H1 (cell line): Measurements from ENCODE around the gene TSHR. TPM values are rescaled to one million over a fixed set of nuclear protein-coding genes. Genes with fewer than 3 reads are reported as not detected.
"Not testable (repeated sequence)": the region's sequence is repeated elsewhere in the genome, so short reads cannot be mapped to it uniquely, and the experiment has no call there.

Experiments
- CTCF ChIA-PET: fragments of 300-600 bp; sonication (Branson Sonifier 250); formaldehyde crosslinking; loops from one replicate; lab custom pipeline; 2021; ENCODE audit not compliant: partially characterized antibody; lab: Charles Lee
- POLR2A ChIA-PET: fragments of 300-600 bp; sonication (Branson Sonifier 250); formaldehyde crosslinking; loops from one replicate; lab custom pipeline; 2021; ENCODE audit warnings: inconsistent platforms; ENCODE audit not compliant: partially characterized antibody; lab: Charles Lee
- DNase-seq, 2 experiments: peaks; one replicate each; pipeline versions ENCODE4 v3.0.0 to v3.0.0-alpha.2; 2010 to 2022; ENCODE audit warnings: low spot score in 2 of 2, low read depth in 1 of 2, mixed read lengths in 1 of 2
- FAIRE-seq: peaks from 2 replicates; lab custom pipeline; 2011; peaks lifted over from hg19 to GRCh38; lab: Jason Lieb, UNC
- H2AFZ ChIP-seq: 2 replicates; pipeline ENCODE4 v1.8.1; 2012; ENCODE audit warnings: low read length, inconsistent platforms
- H2AK5ac ChIP-seq: 2 replicates; pipeline ENCODE4 v1.6.1; 2013; ENCODE audit warnings: low read depth, low read length
- H2BK120ac ChIP-seq: replicated peaks from 2 replicates; pipeline ENCODE3; 2013; ENCODE audit warnings: low read depth, low read length, inconsistent platforms
- H2BK12ac ChIP-seq: 2 replicates; pipeline ENCODE4 v1.6.1; 2013; ENCODE audit warnings: low read depth, low read length
- H2BK15ac ChIP-seq: 2 replicates; pipeline ENCODE4 v1.6.1; 2013; ENCODE audit warnings: low read length
- H2BK20ac ChIP-seq: 2 replicates; pipeline ENCODE4 v1.6.1; 2013; ENCODE audit warnings: low read length
- H2BK5ac ChIP-seq: 2 replicates; pipeline ENCODE4 v1.6.1; 2013; ENCODE audit warnings: low read depth, low read length
- H3K14ac ChIP-seq: 2 replicates; pipeline ENCODE4 v1.6.1; 2013; ENCODE audit warnings: inconsistent platforms; ENCODE audit not compliant: insufficient read length
- H3K18ac ChIP-seq: 2 replicates; pipeline ENCODE4 v1.6.1; 2013; ENCODE audit warnings: low read length; ENCODE audit errors: extremely low read depth
- H3K23ac ChIP-seq: 2 replicates; pipeline ENCODE4 v1.6.1; 2013; ENCODE audit warnings: inconsistent platforms; ENCODE audit not compliant: insufficient read length
- H3K23me2 ChIP-seq: 2 replicates; pipeline ENCODE4 v1.6.1; 2013; ENCODE audit warnings: low read depth, low read length
- H3K27ac ChIP-seq: 2 replicates; pipeline ENCODE4 v1.6.1; 2011; ENCODE audit warnings: low read depth, low read length, inconsistent platforms
- H3K27me3 ChIP-seq, 4 experiments: replicated peaks in 1 of 4; 1 replicate in 1 of 4; 2 replicates in 3 of 4; pipeline versions ENCODE4 v1.6.1 to v1.8.1; 2011 to 2013; ENCODE audit warnings: low read length in 3 of 4, mild to moderate bottlenecking in 3 of 4, inconsistent platforms in 2 of 4, mixed read lengths in 2 of 4, moderate library complexity in 1 of 4; ENCODE audit not compliant: control insufficient read depth in 3 of 4, insufficient read depth in 3 of 4; ENCODE audit errors: extremely low read depth in 1 of 4
- H3K36me3 ChIP-seq, 4 experiments: 2 replicates each; pipeline versions ENCODE4 v1.6.1 to v1.8.1; 2011 to 2013; ENCODE audit warnings: mild to moderate bottlenecking in 4 of 4, low read length in 3 of 4, moderate library complexity in 2 of 4, control low read depth in 1 of 4, inconsistent platforms in 1 of 4; ENCODE audit not compliant: insufficient read depth in 4 of 4, control insufficient read depth in 2 of 4
- H3K4ac ChIP-seq: replicated peaks from 2 replicates; pipeline ENCODE3; 2013; ENCODE audit warnings: low read length, low read depth, mixed read lengths, inconsistent platforms; ENCODE audit not compliant: insufficient read length
- H3K4me1 ChIP-seq, 4 experiments: replicated peaks in 1 of 4; 1 replicate in 1 of 4; 2 replicates in 3 of 4; pipeline versions ENCODE4 v1.6.1 to v1.8.1; 2011 to 2013; ENCODE audit warnings: low read length in 3 of 4, inconsistent platforms in 2 of 4, mixed read lengths in 1 of 4; ENCODE audit not compliant: insufficient read depth in 4 of 4, control insufficient read depth in 3 of 4
- H3K4me2 ChIP-seq, 2 experiments: 2 replicates each; pipeline versions ENCODE4 v1.6.1 to v1.8.1; 2011 to 2013; ENCODE audit warnings: low read depth in 2 of 2, low read length in 2 of 2, control low read depth in 1 of 2, inconsistent platforms in 1 of 2, mild to moderate bottlenecking in 1 of 2; ENCODE audit not compliant: insufficient read depth in 1 of 2
- H3K4me3 ChIP-seq, 4 experiments: fragments of 200-600, 300-600 bp in 1 of 4; sonication (generic), shearing (Covaris generic), sonication (Bioruptor Twin) in 1 of 4; 2 replicates each; pipeline versions ENCODE4 v1.5.1 to v1.8.1; 2011 to 2016; ENCODE audit warnings: low read length in 4 of 4, low read depth in 3 of 4, control low read depth in 2 of 4, inconsistent platforms in 2 of 4, mild to moderate bottlenecking in 2 of 4, mixed read lengths in 1 of 4, moderate library complexity in 1 of 4; ENCODE audit not compliant: insufficient read depth in 2 of 4; ENCODE audit errors: extremely low read depth in 1 of 4
- H3K56ac ChIP-seq: replicated peaks from 2 replicates; pipeline ENCODE3; 2013; ENCODE audit warnings: low read depth, mild to moderate bottlenecking, mixed read lengths, low read length, inconsistent platforms; ENCODE audit not compliant: insufficient read length
- H3K79me1 ChIP-seq: 2 replicates; pipeline ENCODE4 v1.6.1; 2013; ENCODE audit warnings: low read depth, low read length, control low read depth
- H3K79me2 ChIP-seq, 2 experiments: 2 replicates each; pipeline versions ENCODE4 v1.6.1 to v1.8.1; 2012 to 2013; ENCODE audit warnings: low read length in 2 of 2, mild to moderate bottlenecking in 2 of 2, inconsistent platforms in 1 of 2; ENCODE audit not compliant: insufficient read depth in 2 of 2, control insufficient read depth in 1 of 2
- H3K9ac ChIP-seq, 4 experiments: replicated peaks in 1 of 4; 1 replicate in 1 of 4; 2 replicates in 3 of 4; pipeline versions ENCODE4 v1.6.1 to v1.8.1; 2011 to 2013; ENCODE audit warnings: low read depth in 3 of 4, low read length in 3 of 4, control low read depth in 2 of 4, mild to moderate bottlenecking in 2 of 4, moderate library complexity in 2 of 4, inconsistent platforms in 1 of 4; ENCODE audit errors: extremely low read depth in 1 of 4
- H3K9me3 ChIP-seq, 2 experiments: 2 replicates each; pipeline versions ENCODE4 v1.6.1 to v1.8.1; 2012 to 2013; ENCODE audit warnings: mild to moderate bottlenecking in 2 of 2, moderate library complexity in 2 of 2, control low read depth in 1 of 2, inconsistent platforms in 1 of 2, low read depth in 1 of 2, low read length in 1 of 2, mixed read lengths in 1 of 2; ENCODE audit not compliant: insufficient read depth in 2 of 2
- H4K20me1 ChIP-seq, 2 experiments: replicated peaks in 1 of 2; 2 replicates each; pipeline versions ENCODE3 to v1.8.1; 2011 to 2013; ENCODE audit warnings: inconsistent platforms in 2 of 2, low read length in 2 of 2, mild to moderate bottlenecking in 1 of 2; ENCODE audit not compliant: insufficient read depth in 2 of 2, control insufficient read depth in 1 of 2
- H4K5ac ChIP-seq: 2 replicates; pipeline ENCODE4 v1.6.1; 2013; ENCODE audit warnings: low read length, low read depth, mixed read lengths, inconsistent platforms; ENCODE audit not compliant: insufficient read length
- H4K8ac ChIP-seq: 2 replicates; pipeline ENCODE4 v1.8.0; 2013; ENCODE audit warnings: mild to moderate bottlenecking, moderate library complexity, low read length, inconsistent platforms; ENCODE audit not compliant: insufficient read depth; ENCODE audit errors: extremely low read depth
- H4K91ac ChIP-seq: replicated peaks from 2 replicates; pipeline ENCODE3; 2013; ENCODE audit warnings: low read length, mixed read lengths, inconsistent platforms; ENCODE audit not compliant: insufficient read length
- WGBS, 2 experiments: shearing (Covaris generic) in 1 of 2; methylation state at CpG; one replicate each; pipeline versions ENCODE4 v1.1.6 to v1.1.7; 2013 to 2015; ENCODE audit warnings: low lambda C conversion rate in 2 of 2, mixed read lengths in 2 of 2, inconsistent platforms in 1 of 2, low coverage in 1 of 2, missing lambda C conversion rate in 1 of 2; ENCODE audit not compliant: insufficient replicate concordance in 2 of 2, insufficient coverage in 1 of 2, insufficient read length in 1 of 2; ENCODE audit errors: extremely low coverage in 1 of 2, missing lambda C conversion rate in 1 of 2; 5-methylcytosine and 5-hydroxymethylcytosine counted together
- polyA plus RNA-seq, 7 experiments: library from polyadenylated mRNA; depleted of rRNA in 3 of 7; stranded (reverse) in 5 of 7; unstranded in 2 of 7; fragments of >200 nt in 5 of 7; fragments of 200-250 nt in 2 of 7; gene quantifications; 1 replicate in 5 of 7; 2 replicates in 1 of 7; 4 replicates in 1 of 7; pipeline versions ENCODE4 v1.2.1 to v1.2.3, GENCODE V29; 2011 to 2013; ENCODE audit warnings: missing spikeins in 2 of 7, mixed read lengths in 2 of 7
- total RNA-seq: library from RNA; stranded (reverse); fragmentation: NEBNext Ultra II Directional; extraction: Animal tissue kit (Norgen Biotek cat#: 25700); gene quantifications from 2 replicates; pipeline ENCODE4 v1.2.1, GENCODE V29; 2021

Gene TSHR
- total and polyA plus RNA-seq, 2 of the 8 experiments (the other 6 are each of a cell fraction or from before 2014, with no cell fraction given), result 0.27 TPM; not detected in 1

- H3K36me3 ChIP-seq, H3K9me3 ChIP-seq, FAIRE-seq, DNase-seq, H3K9ac ChIP-seq, H3K27ac ChIP-seq, H3K14ac ChIP-seq, H4K8ac ChIP-seq, H2BK120ac ChIP-seq, POLR2A ChIA-PET, H2AFZ ChIP-seq, H3K27me3 ChIP-seq, H2BK20ac ChIP-seq, H3K79me2 ChIP-seq, H3K23ac ChIP-seq, H3K18ac ChIP-seq, H3K4me3 ChIP-seq, H4K91ac ChIP-seq, H3K79me1 ChIP-seq, H2AK5ac ChIP-seq, H3K4ac ChIP-seq, H2BK15ac ChIP-seq, H2BK5ac ChIP-seq, H4K20me1 ChIP-seq, H3K23me2 ChIP-seq, H3K56ac ChIP-seq, H2BK12ac ChIP-seq, H3K4me1 ChIP-seq, H3K4me2 ChIP-seq, H4K5ac ChIP-seq: not testable (repeated sequence)
- CTCF ChIA-PET, result interaction anchor here (0.7 to 3.2 kb wide), 2 partner anchors 15 to 453 kb away, joined by 3 to 12 read pairs; no protein-coding TSS in a partner anchor
- 95% methylated on average over 11 of the region's 11 CpGs; no CpG with 5 or more reads in 1 of the 2 experiments for WGBS, 2 experiments
Measured at GRCh38 chr14:80912013-80912412, 43.4 kb upstream of the TSHR start.
